Testis (tissue), 2 donors: Measurements from ENCODE around the gene EIF1.

Experiments used
- CTCF ChIP-seq, 3 experiments: fragments of 450-650 bp in 2 of 3; fragments of 200-600 bp in 1 of 3; sonication (generic) in 1 of 3; IDR thresholded peaks; one replicate each; pipeline ENCODE4 v1.5.1; 2016 to 2019; ENCODE audit warnings: antibody characterized with exemption in 3 of 3, mild to moderate bottlenecking in 2 of 3, moderate library complexity in 1 of 3
- POLR2A ChIP-seq: fragments of 450-650 bp; IDR thresholded peaks from one replicate; pipeline ENCODE4 v1.6.1; 2017; ENCODE audit warnings: antibody characterized with exemption, mild to moderate bottlenecking, moderate library complexity

- TF ChIP-seq CTCF (IDR thresholded peaks at IDR 0.05) = no peak
- no peak for TF ChIP-seq POLR2A
Observed at GRCh38 chr17:41692722-41693521, 4.2 kb downstream of the EIF1 start.
